IMR-90 (cell line): Measurements from ENCODE around the gene PDHA2.

ENCODE experiments used
- CEBPB ChIP-seq: IDR thresholded peaks from 2 replicates; pipeline ENCODE4 v1.6.1; 2012; ENCODE audit warnings: low read depth, low read length, improper control_type of control experiment
- CHD1 ChIP-seq: IDR thresholded peaks from 2 replicates; pipeline ENCODE4 v1.6.1; 2012; ENCODE audit warnings: low read depth, low read length, improper control_type of control experiment
- CTCF ChIP-seq: conservative IDR thresholded peaks from 2 replicates; pipeline ENCODE4 v1.5.1; 2012; ENCODE audit warnings: mild to moderate bottlenecking, low read depth, low read length, improper control_type of control experiment
- ELK1 ChIP-seq: fragments of 150-350 bp; IDR thresholded peaks from 2 replicates; pipeline ENCODE4 v1.6.1; 2016; ENCODE audit warnings: low read depth, mild to moderate bottlenecking, low read length, moderate library complexity, borderline replicate concordance
- MAFK ChIP-seq: IDR thresholded peaks from 2 replicates; pipeline ENCODE4 v1.6.1; 2012; ENCODE audit warnings: low read depth, low read length, improper control_type of control experiment
- MAZ ChIP-seq: IDR thresholded peaks from 2 replicates; pipeline ENCODE4 v1.6.1; 2012; ENCODE audit warnings: low read depth, mild to moderate bottlenecking, low read length, improper control_type of control experiment, moderate library complexity, borderline replicate concordance
- MXI1 ChIP-seq: IDR thresholded peaks from 2 replicates; pipeline ENCODE4 v1.6.1; 2012; ENCODE audit warnings: low read depth, mild to moderate bottlenecking, low read length, moderate library complexity, borderline replicate concordance
- POLR2A ChIP-seq: IDR thresholded peaks from 2 replicates; pipeline ENCODE4 v1.6.1; 2012; ENCODE audit warnings: mild to moderate bottlenecking, low read depth, low read length
- RAD21 ChIP-seq: IDR thresholded peaks from 2 replicates; pipeline ENCODE4 v1.6.1; 2012; ENCODE audit warnings: low read length, improper control_type of control experiment
- RCOR1 ChIP-seq: IDR thresholded peaks from 2 replicates; pipeline ENCODE4 v1.6.1; 2012; ENCODE audit warnings: mild to moderate bottlenecking, low read length, improper control_type of control experiment; ENCODE audit not compliant: insufficient replicate concordance
- RFX5 ChIP-seq: IDR thresholded peaks from 2 replicates; pipeline ENCODE4 v1.8.0; 2012; ENCODE audit warnings: low read depth, mild to moderate bottlenecking, low read length, moderate library complexity
- USF2 ChIP-seq: fragments of 150-350 bp; IDR thresholded peaks from 2 replicates; pipeline ENCODE4 v1.6.1; 2017; ENCODE audit warnings: mild to moderate bottlenecking, antibody characterized with exemption, low read length, low read depth

- TF ChIP-seq CTCF (no peak), MXI1 (no peak), USF2 (no peak), POLR2A (no peak), RFX5 (no peak), RAD21 (no peak), MAZ (no peak), ELK1 (no peak), RCOR1 (no peak), MAFK (no peak), CEBPB (no peak), CHD1 (no peak)
Measured at GRCh38 chr4:95887551-95887950, 47.7 kb downstream of the PDHA2 start.
